ENCODE measurements around the gene PLXDC1.
A peak's percentile ranks its signal among the peaks of the same experiment; 100 is the strongest.

Gene PLXDC1

DNA sequence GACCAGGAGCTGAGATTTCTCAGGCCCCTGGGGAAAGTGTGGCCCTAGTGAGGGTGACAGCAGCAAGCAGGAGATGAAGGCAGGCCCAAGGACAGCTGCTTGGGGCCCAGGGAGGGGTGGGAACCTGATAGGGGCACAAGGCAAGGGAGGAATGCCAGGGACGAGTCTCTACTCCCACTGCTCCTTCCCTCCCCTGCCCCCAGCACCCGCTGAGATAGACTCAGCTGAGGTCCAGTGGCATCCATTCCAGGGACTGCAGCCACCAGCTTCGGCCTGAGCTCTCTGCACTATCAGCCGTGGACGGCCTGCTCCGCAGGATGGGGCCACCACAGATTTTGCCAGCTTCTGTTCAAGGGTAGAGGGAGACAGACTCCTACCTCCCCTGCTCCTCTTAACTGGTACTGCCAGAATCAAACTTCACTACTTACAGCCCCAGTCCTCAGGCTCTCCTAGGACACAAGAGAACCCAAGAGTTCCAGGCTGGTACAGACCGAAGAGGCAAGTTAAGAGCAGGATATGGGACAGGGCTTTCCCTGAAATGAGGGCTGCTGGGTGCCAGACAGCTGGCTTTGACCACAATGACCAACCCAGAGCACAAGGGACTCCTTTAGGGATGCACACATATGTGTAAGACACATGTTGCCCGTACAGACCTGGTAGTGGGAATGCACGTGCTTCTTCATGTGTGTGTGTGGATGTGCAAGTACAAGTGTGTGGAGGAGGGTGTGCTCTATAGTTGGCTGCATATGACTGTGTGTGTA, 40.5 kb upstream of the PLXDC1 start:
- H3K27ac Mint-ChIP-seq = peak overlapping the region in 1 of 2 donors; percentile 90
- H3K4me1 Mint-ChIP-seq = peaks cover 34% of the 10 kb centered on the region
- ATAC-seq (no peak), DNase-seq (no peak)
- H3K27me3 Mint-ChIP-seq = no peaks in the 10 kb centered on the region
- no peak overlapping the region for H3K4me3 Mint-ChIP-seq
- no peaks in the 10 kb centered on the region for H3K9me3 Mint-ChIP-seq

GRCh38 chr17:39187152-39187830, 35.9 kb upstream of the PLXDC1 start:
- H3K27ac Mint-ChIP-seq = no peak overlapping the region
- no peak for ATAC-seq
- no peaks in the 10 kb centered on the region for H3K9me3 Mint-ChIP-seq
- DNase-seq = no peak
- H3K4me1 Mint-ChIP-seq = peaks cover 3% of the 10 kb centered on the region
- no peaks in the 10 kb centered on the region for H3K27me3 Mint-ChIP-seq
- no peak overlapping the region for H3K4me3 Mint-ChIP-seq

DNA sequence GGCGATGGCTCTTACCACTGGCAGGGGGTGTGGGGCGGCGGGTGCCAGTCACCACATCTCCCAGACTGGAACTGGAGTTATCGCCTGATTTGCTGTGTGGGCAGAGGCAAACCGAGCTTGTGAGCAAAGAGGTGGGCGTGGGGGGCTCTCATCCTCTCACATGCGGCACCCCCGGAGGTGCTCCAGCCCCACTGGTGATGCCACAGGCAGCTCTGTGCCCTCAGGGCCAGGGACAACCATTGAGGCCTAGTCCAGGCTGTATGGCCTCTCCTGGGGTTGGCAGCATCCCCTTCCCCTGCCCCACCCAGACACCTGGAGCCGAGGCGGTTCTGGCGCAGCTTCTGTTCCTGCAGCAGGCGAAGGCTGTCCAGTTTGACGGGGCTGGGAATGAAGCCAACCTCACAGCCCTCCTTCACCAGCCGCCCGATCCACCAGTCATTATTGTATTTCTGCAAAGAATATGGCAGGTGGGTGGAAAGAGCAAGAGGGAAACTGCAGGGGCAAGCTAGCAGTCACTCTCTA, 35.1 kb upstream of the PLXDC1 start:
- Mint-ChIP-seq H3K27ac (peak overlapping the region in 1 of 2 donors; percentile 33), H3K4me3 (no peak overlapping the region), H3K27me3 (no peaks in the 10 kb centered on the region), H3K9me3 (no peaks in the 10 kb centered on the region), H3K4me1 (no peaks in the 10 kb centered on the region)
- DNase-seq (no peak), ATAC-seq (no peak)

DNA sequence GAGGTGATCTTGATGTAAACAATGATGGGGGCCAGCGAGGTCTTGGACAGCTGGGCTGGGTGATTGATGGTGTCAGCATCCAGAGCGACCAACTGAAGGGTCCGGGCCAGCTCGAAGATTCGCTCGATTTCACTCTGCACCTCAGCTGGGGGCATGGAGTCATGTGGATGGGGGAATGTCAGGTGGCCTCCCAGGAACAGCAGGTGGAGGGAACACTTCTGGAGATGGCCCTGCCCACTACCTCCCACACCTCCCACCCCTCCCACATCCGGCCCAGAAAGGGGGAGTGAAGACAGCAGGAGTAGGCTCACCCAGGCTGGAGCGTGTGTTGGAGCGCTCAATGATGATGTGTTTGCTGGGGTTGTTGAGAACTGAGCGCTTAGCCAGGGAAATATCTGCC, 32.3 kb upstream of the PLXDC1 start:
- ATAC-seq = no peak
- H3K9me3 Mint-ChIP-seq = no peaks in the 10 kb centered on the region
- no peaks in the 10 kb centered on the region for H3K27me3 Mint-ChIP-seq
- no peak overlapping the region for H3K4me3 Mint-ChIP-seq
- DNase-seq = no peak
- H3K4me1 Mint-ChIP-seq = no peaks in the 10 kb centered on the region
- no peak overlapping the region for H3K27ac Mint-ChIP-seq

GRCh38 chr17:39183045-39183444, 31.6 kb upstream of the PLXDC1 start:
- H3K27me3 Mint-ChIP-seq = no peaks in the 10 kb centered on the region
- H3K9me3 Mint-ChIP-seq = no peaks in the 10 kb centered on the region
- H3K27ac Mint-ChIP-seq = no peak overlapping the region
- DNase-seq = no peak
- no peaks in the 10 kb centered on the region for H3K4me1 Mint-ChIP-seq
- ATAC-seq = no peak
- H3K4me3 Mint-ChIP-seq = no peak overlapping the region

- no peak overlapping the region for H3K27ac Mint-ChIP-seq
- H3K9me3 Mint-ChIP-seq = no peaks in the 10 kb centered on the region
- DNase-seq (no peak), ATAC-seq (no peak)
- no peak overlapping the region for H3K4me3 Mint-ChIP-seq
- no peaks in the 10 kb centered on the region for H3K27me3 Mint-ChIP-seq
- no peaks in the 10 kb centered on the region for H3K4me1 Mint-ChIP-seq
Measured at GRCh38 chr17:39181303-39181702, 29.9 kb upstream of the PLXDC1 start.

DNA sequence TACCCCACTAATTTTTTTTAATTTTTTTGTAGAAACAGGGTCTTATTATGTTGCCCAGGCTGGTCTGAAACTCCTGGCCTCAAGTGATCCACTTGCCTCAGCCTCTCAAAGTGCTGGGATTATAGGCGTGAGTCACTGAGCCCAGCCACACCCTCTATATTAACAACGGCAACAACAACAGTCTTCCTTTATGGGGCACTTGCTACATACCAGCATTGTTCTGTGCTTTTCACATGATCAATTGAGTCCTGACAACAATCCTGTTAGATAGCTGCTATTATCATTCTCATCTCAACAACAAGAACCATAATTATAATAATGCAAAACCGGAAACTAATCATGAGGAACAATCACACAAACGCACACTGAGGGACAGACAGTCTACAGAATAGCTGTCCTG, 27.1 kb upstream of the PLXDC1 start:
- peaks cover 20% of the 10 kb centered on the region for H3K4me1 Mint-ChIP-seq
- H3K9me3 Mint-ChIP-seq = no peaks in the 10 kb centered on the region
- no peak for DNase-seq
- H3K27ac Mint-ChIP-seq = no peak overlapping the region
- ATAC-seq = no peak
- H3K4me3 Mint-ChIP-seq = no peak overlapping the region
- H3K27me3 Mint-ChIP-seq = no peaks in the 10 kb centered on the region

DNA sequence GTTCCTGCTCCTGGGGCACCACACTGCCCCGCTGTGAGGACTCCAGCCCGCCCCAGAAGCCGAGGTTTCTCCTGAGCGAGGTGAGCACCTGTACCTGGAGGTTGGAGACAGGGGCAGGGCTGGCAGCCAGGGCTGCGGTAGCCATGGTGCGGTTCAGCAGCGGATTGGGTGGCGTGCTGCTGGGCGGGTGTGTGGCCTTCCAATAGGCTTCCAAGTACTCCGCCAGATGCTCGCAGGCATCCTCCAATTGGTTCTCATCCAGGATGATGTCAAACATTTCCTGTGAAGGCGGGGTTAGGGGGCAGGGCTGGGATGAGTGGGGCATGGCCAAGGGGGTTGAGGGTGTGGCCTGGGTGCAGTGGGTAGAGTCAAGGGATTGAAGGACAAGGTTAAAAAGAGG, 25.8 kb upstream of the PLXDC1 start:
- ATAC-seq (no peak), DNase-seq (no peak)
- no peak overlapping the region for H3K4me3 Mint-ChIP-seq
- H3K27ac Mint-ChIP-seq = peak overlapping the region in 1 of 2 donors; percentile 56
- no peaks in the 10 kb centered on the region for H3K9me3 Mint-ChIP-seq
- H3K4me1 Mint-ChIP-seq = peaks cover 29% of the 10 kb centered on the region
- no peaks in the 10 kb centered on the region for H3K27me3 Mint-ChIP-seq

DNA sequence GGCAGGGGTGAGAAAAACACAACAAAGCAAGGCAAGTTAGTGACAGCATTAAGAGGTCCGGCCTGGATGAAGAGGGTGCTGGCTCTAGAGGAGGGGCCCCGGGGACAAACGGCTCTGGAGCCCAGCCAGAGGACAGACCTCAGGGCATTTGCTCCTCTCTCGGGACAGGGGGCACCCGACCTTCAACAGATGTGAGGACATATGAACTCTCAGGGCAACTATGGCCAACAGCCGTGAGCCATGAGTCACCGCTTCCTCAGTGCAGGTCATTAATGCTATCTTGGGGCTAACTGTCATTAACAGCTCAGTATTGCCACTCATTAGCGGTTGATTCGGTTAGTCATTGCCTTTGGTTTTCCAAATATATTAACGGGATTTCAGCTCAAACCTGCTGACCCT, 24.3 kb upstream of the PLXDC1 start:
- DNase-seq = no peak

GRCh38 chr17:39174920-39175694, 23.7 kb upstream of the PLXDC1 start:
- ATAC-seq = peak; percentile 85
- no peaks in the 10 kb centered on the region for H3K9me3 Mint-ChIP-seq
- no peaks in the 10 kb centered on the region for H3K27me3 Mint-ChIP-seq
- peak; percentile 60 to 70 for DNase-seq
- no peak overlapping the region for H3K4me3 Mint-ChIP-seq
- H3K27ac Mint-ChIP-seq = no peak overlapping the region
- peaks cover 29% of the 10 kb centered on the region for H3K4me1 Mint-ChIP-seq

More for the DNA sequence above, 24.3 kb upstream of the PLXDC1 start:
- no peaks in the 10 kb centered on the region for H3K9me3 Mint-ChIP-seq
- H3K27me3 Mint-ChIP-seq = no peaks in the 10 kb centered on the region
- H3K4me1 Mint-ChIP-seq = peaks cover 29% of the 10 kb centered on the region
- ATAC-seq = no peak
- H3K27ac Mint-ChIP-seq = no peak overlapping the region
- H3K4me3 Mint-ChIP-seq = no peak overlapping the region

GRCh38 chr17:39173526-39174274, 22.3 kb upstream of the PLXDC1 start:
- DNase-seq = no peak
- Mint-ChIP-seq H3K4me3 (no peak overlapping the region), H3K9me3 (no peaks in the 10 kb centered on the region), H3K27me3 (no peaks in the 10 kb centered on the region), H3K27ac (no peak overlapping the region), H3K4me1 (peaks cover 29% of the 10 kb centered on the region)
- no peak for ATAC-seq

DNA sequence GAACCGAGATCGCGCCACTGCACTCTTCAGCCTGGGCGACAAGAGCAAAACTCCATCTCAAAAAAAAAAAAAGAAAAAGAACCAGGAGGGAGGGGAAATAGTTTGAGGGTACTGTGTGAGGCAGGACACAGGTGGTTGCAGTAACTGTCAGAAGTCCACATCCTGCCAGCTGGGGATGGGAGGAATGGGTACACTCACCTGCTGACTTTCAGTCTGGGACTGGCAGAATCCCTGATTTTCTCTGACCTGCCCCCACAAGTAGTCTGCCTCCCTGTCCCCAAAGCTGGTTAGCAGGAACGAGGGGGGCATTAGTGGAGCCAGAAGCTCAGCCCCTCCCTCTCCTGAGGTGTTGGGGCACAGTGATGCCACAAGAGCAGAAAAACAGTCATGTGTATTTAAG, 21.6 kb upstream of the PLXDC1 start:
- Mint-ChIP-seq H3K9me3 (no peaks in the 10 kb centered on the region), H3K4me3 (no peak overlapping the region), H3K27ac (peak overlapping the region in 1 of 2 donors; percentile 92), H3K27me3 (peaks cover 6% of the 10 kb centered on the region), H3K4me1 (peaks cover 29% of the 10 kb centered on the region)
- ATAC-seq (no peak), DNase-seq (no peak)

DNA sequence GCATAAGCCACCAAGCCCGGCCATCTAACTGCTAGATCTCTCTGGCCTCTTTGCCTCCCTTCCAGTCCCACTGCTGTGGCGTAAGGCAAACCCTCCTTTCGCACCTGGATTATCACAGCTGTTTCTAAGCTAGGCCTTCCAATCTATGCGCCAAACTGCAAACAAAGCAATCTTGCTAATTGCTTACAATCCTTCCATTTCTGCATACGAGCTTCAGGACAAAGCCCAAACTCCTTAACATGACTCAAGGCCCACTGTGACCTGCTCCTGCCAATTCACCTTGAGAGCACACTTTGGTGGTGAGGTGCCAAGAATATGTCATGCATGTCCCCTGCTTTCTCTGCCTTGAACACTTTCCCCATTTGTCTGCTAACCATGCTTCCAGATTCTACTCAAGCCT, 20.5 kb upstream of the PLXDC1 start:
- peaks cover 12% of the 10 kb centered on the region for H3K27me3 Mint-ChIP-seq
- no peaks in the 10 kb centered on the region for H3K9me3 Mint-ChIP-seq
- ATAC-seq (no peak), DNase-seq (no peak)
- peaks cover 38% of the 10 kb centered on the region for H3K4me1 Mint-ChIP-seq
- no peak overlapping the region for H3K4me3 Mint-ChIP-seq
- no peak overlapping the region for H3K27ac Mint-ChIP-seq

GRCh38 chr17:39170558-39170957, 19.1 kb upstream of the PLXDC1 start:
- Mint-ChIP-seq H3K9me3 (no peaks in the 10 kb centered on the region), H3K4me3 (no peak overlapping the region), H3K4me1 (peaks cover 48% of the 10 kb centered on the region), H3K27ac (no peak overlapping the region), H3K27me3 (peaks cover 26% of the 10 kb centered on the region)
- ATAC-seq (no peak), DNase-seq (no peak)

DNA sequence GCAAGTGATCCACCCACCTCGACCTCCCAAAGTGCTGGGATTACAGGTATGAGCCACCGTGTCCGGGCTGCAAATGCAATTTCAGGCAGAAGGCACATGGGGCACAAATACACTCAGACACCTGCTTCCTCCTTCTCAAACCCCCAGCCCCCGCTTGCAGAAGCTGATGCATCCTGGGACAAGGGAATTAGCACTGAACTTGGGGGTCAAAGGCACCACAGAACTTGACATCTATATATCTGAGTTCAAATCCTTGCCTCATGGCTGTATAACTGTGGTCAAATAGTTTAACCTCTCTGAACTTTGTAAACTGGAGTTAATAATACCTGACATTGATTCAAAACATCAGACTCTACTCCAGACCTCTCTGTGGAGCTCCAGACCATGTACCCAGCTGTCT, 18.7 kb upstream of the PLXDC1 start:
- DNase-seq (no peak), ATAC-seq (no peak)
- H3K4me1 Mint-ChIP-seq = peaks cover 49% of the 10 kb centered on the region
- peaks cover 30% of the 10 kb centered on the region for H3K27me3 Mint-ChIP-seq
- no peaks in the 10 kb centered on the region for H3K9me3 Mint-ChIP-seq
- H3K4me3 Mint-ChIP-seq = no peak overlapping the region
- H3K27ac Mint-ChIP-seq = no peak overlapping the region

All from stimulated activated naive CD8-positive, alpha-beta T cell treated with anti-CD3 and anti-CD28 coated beads, Interleukin-15, amount 100 ng/mL, for 72 hours (primary cell).